ENCODE data around the gene GPR33. TPM values are rescaled to one million over a fixed set of nuclear protein-coding genes. Genes with fewer than 3 reads are reported as not detected.

Gene GPR33, protein sequence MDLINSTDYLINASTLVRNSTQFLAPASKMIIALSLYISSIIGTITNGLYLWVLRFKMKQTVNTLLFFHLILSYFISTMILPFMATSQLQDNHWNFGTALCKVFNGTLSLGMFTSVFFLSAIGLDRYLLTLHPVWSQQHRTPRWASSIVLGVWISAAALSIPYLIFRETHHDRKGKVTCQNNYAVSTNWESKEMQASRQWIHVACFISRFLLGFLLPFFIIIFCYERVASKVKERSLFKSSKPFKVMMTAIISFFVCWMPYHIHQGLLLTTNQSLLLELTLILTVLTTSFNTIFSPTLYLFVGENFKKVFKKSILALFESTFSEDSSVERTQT
- polyA plus RNA-seq (2011; rRNA removed) = not detected in 2 replicates
- not detected in 2 replicates for polyA minus RNA-seq (2011; rRNA and poly(A)+ RNA removed)

DNA sequence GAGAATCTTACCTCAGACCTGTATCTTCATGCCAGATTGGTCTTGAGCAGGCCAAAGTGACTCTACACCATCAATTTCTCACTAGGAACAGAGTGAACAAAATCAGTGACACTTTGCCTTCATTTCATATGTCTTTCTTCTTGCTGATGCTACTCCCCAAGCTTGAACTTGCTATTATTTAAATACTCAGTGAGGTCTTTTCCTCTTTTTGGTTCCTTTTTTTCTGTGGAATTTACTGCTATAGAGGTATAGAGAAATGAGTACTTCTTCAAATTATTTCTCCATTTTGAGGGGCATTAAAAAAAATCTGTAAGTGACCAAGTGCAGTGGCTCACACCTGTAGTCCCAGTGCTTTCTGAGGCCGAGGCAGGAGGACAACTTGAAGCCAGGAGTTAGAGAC, at the start of gene GPR33:
Gene GPR33, minus strand, starts transcription at position 154 of the 400 bp plus-strand sequence. CDS start 4,074 bp downstream, outside the sequence.
- peaks cover 2% of the 10 kb centered on the region for H3K27me3 ChIP-seq (ENCODE audit: control insufficient read depth, insufficient read depth, low read length)
- DNase-seq (ENCODE audit: low read depth, low spot score) = no peak
- H3K9me3 ChIP-seq (ENCODE audit: control insufficient read depth, insufficient read depth, low read length) = no peaks in the 10 kb centered on the region
- ChIA-PET POLR2A (no interaction called here), CTCF (interaction anchor here (1.3 kb wide), 1 partner anchor 22 kb away, joined by 3 read pairs; no protein-coding TSS in a partner anchor)
- no peak within 1 kb of the TSS for H3K27ac ChIP-seq (ENCODE audit: low read depth, low read length)
- TF ChIP-seq, protein P1, sequence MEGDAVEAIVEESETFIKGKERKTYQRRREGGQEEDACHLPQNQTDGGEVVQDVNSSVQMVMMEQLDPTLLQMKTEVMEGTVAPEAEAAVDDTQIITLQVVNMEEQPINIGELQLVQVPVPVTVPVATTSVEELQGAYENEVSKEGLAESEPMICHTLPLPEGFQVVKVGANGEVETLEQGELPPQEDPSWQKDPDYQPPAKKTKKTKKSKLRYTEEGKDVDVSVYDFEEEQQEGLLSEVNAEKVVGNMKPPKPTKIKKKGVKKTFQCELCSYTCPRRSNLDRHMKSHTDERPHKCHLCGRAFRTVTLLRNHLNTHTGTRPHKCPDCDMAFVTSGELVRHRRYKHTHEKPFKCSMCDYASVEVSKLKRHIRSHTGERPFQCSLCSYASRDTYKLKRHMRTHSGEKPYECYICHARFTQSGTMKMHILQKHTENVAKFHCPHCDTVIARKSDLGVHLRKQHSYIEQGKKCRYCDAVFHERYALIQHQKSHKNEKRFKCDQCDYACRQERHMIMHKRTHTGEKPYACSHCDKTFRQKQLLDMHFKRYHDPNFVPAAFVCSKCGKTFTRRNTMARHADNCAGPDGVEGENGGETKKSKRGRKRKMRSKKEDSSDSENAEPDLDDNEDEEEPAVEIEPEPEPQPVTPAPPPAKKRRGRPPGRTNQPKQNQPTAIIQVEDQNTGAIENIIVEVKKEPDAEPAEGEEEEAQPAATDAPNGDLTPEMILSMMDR (IDR thresholded peaks at IDR 0.05; ENCODE audit: low read depth, low read length) = no peak
- H3K4me3 ChIP-seq (ENCODE audit: low read depth, low read length) = no peak within 1 kb of the TSS

DNA sequence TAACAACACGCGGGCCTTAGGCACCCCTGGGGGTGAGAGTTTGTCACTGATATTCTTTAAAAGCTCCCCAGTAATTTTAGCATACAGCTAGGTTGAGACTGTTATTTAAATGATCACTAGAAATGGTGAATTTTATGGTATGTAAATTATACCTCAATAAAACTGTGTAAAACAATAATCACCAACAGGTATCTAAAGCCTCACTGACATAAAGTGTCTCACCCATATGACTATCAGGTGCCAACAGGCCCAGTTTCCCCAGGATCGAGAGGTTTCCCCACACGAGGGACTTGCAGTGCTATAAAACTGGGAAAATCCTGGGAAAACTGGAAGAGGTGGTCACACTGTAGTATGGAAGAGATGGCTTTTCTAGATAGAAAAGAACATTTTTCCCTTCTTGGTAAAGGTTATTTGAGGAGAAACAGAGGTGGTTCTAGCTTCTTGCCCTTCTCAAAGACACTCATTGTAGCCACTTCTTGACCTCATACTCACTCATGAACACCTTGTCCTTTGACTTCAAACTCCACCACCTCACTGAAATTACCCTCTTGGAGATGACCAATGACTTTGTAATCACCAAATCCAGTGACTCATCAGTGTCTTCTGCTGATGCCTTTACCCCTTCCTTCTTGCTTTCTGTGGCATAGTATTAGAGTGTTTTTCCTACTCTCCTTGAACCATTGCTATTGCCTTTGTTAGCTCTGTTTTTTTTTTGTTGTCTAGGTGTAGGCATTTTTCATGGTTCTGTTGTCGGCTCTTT, 48.5 kb upstream of the GPR33 start:
- Histone ChIP-seq H3K27ac (ENCODE audit: low read depth, low read length) (no peak overlapping the region), H3K9me3 (ENCODE audit: control insufficient read depth, insufficient read depth, low read length) (no peaks in the 10 kb centered on the region), H3K4me3 (ENCODE audit: low read depth, low read length) (no peak overlapping the region), H3K27me3 (ENCODE audit: control insufficient read depth, insufficient read depth, low read length) (peaks cover 4% of the 10 kb centered on the region)
- TF ChIP-seq, protein P1 (IDR thresholded peaks at IDR 0.05; ENCODE audit: low read depth, low read length) = no peak
- no peak for DNase-seq (ENCODE audit: low read depth, low spot score)
- ChIA-PET POLR2A (no interaction called here), CTCF (no interaction called here)

DNA sequence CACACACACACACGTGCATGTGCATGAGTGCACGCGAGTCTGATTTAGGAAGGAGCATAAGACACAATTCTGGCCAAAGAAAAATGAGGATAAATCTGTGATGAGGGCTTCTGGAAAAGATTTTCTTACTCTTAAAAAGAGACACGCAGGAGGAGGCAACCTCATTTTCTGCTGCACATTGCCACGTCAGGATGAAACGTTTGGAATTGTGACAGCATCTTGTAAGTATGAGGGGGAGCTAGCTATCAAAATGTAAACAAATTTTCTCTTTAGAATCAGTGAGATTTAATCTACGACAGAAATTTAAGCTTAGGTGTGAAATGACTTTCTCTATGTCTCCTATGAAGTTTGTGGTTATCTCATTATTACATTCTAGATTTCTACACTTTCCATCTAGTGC, 42.3 kb upstream of the GPR33 start:
- no peak for DNase-seq (ENCODE audit: low read depth, low spot score)
- TF ChIP-seq, protein P1 (IDR thresholded peaks at IDR 0.05; ENCODE audit: low read depth, low read length) = no peak
- Histone ChIP-seq H3K9me3 (ENCODE audit: control insufficient read depth, insufficient read depth, low read length) (no peaks in the 10 kb centered on the region; the same call in 1 of the 2 replicates), H3K27me3 (ENCODE audit: control insufficient read depth, insufficient read depth, low read length) (no peaks in the 10 kb centered on the region), H3K4me3 (ENCODE audit: low read depth, low read length) (no peak overlapping the region), H3K27ac (ENCODE audit: low read depth, low read length) (no peak overlapping the region)
- POLR2A ChIA-PET = no interaction called here
- CTCF ChIA-PET = no interaction called here

DNA sequence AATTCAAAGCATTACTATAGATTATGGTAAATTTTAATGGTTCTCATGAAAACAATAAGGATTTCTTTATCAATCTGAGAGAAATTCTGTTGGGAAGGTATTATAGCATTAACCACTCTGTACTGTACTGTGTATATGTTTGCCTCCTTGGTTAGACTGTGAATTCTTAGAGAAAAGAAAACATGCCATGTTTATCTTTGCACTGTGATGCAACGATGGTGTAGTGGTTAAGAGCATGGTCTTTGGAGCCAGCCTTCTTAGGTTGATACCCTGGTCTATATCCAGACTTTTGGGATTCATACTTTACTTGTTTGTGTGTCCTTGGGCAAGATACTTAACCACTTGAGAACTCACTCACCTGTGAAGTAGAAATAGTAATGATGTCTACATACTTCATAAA, 41.2 kb upstream of the GPR33 start:
- ChIA-PET CTCF (no interaction called here), POLR2A (no interaction called here)
- TF ChIP-seq, protein P1 (IDR thresholded peaks at IDR 0.05; ENCODE audit: low read depth, low read length) = no peak
- H3K27ac ChIP-seq (ENCODE audit: low read depth, low read length) = no peak overlapping the region
- no peak for DNase-seq (ENCODE audit: low read depth, low spot score)
- H3K9me3 ChIP-seq (ENCODE audit: control insufficient read depth, insufficient read depth, low read length) = no peaks in the 10 kb centered on the region; the same call in 1 of the 2 replicates
- no peak overlapping the region for H3K4me3 ChIP-seq (ENCODE audit: low read depth, low read length)
- H3K27me3 ChIP-seq (ENCODE audit: control insufficient read depth, insufficient read depth, low read length) = no peaks in the 10 kb centered on the region

DNA sequence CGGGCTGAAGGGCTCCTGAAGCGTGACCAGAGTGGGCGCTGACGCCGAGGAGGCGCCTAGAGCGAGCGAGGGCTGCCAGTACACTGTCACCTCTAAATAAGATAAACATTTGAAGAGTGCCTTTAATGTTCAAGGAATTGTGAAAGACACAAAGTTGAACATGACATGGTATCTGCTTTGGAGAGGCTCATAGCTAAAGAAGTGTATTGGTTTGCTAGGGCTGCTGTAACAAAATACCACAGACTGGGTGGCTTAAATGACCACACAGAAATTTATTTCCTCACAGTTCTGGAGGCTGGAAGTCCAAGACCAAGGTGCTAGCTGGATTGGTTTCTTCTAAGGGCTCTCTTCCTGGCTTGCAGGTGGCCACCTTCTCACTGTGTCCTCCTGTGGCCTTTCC, 39.7 kb upstream of the GPR33 start:
- Histone ChIP-seq H3K4me3 (ENCODE audit: low read depth, low read length) (no peak overlapping the region), H3K27ac (ENCODE audit: low read depth, low read length) (no peak overlapping the region), H3K27me3 (ENCODE audit: control insufficient read depth, insufficient read depth, low read length) (no peaks in the 10 kb centered on the region), H3K9me3 (ENCODE audit: control insufficient read depth, insufficient read depth, low read length) (no peaks in the 10 kb centered on the region; the same call in 1 of the 2 replicates)
- CTCF ChIA-PET = no interaction called here
- no peak for DNase-seq (ENCODE audit: low read depth, low spot score)
- POLR2A ChIA-PET = no interaction called here
- TF ChIP-seq, protein P1 (IDR thresholded peaks at IDR 0.05; ENCODE audit: low read depth, low read length) = no peak

Measured in AG04450 (cell line).